Occipital lobe (tissue), 3 donors: ENCODE data around the gene KRTAP13-2. TPM values are rescaled to one million over a fixed set of nuclear protein-coding genes. Genes with fewer than 3 reads are reported as not detected.

ENCODE experiments used
- DNase-seq: peaks from one replicate; lab custom pipeline; 2025; lab: John Stamatoyannopoulos, UW
- small RNA-seq: library from RNA; depleted of rRNA; stranded (forward); fragments of <200 nt; gene quantifications from one replicate; pipeline ENCODE3, GENCODE V24; 2014
- total RNA-seq: library from RNA; depleted of rRNA; stranded (reverse); fragments of >200 nt; gene quantifications from one replicate; pipeline ENCODE4 v1.2.3, GENCODE V29; 2014

The KRTAP13-2 gene
- total RNA-seq, 1 donor from 2014 or later = not detected

DNA sequence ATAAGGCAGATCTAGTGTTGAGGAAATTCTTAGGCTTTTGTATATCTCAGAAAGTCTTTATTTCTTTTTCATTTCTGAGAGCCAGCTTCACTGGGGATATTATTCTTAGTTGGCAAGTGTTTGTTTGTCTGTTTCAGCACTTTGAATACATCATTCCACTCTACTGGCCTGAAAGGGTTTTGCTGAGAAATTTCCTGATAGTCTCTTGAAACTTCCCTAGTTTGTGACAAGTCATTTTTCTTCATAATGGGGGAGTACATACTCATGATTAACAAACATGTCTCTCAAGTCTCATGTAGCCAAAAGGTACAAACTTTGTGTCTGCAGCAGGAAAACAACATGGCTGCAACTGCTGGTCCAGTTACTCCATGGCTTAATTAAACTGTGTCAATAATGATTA is 45.7 kb downstream of the KRTAP13-2 start:
- DNase-seq = no peak

Small RNA genes within 50 kb of the gene (small RNA-seq; reads per million reads assigned to genes)
- not detected for gene KRTAP23-1
- gene MIR4327 = not detected

Other genes with a start within 250 kb of the KRTAP13-2 start
- not detected for gene CLDN17, start 205.5 kb downstream of the KRTAP13-2 start, total RNA-seq
- not detected for gene CLDN8, start 156.2 kb downstream of the KRTAP13-2 start, total RNA-seq
- gene KRTAP24-1, start 89.3 kb downstream of the KRTAP13-2 start, total RNA-seq = not detected
- gene KRTAP25-1, start 82.8 kb downstream of the KRTAP13-2 start, total RNA-seq = not detected
- gene KRTAP26-1, start 52.0 kb downstream of the KRTAP13-2 start, total RNA-seq = not detected
- not detected for gene KRTAP27-1, start 34.6 kb downstream of the KRTAP13-2 start, total RNA-seq
- gene KRTAP23-1, start 23.7 kb downstream of the KRTAP13-2 start, total RNA-seq = not detected
- not detected for gene KRTAP13-1, start 23.8 kb upstream of the KRTAP13-2 start, total RNA-seq
- not detected for gene KRTAP13-3, start 53.7 kb upstream of the KRTAP13-2 start, total RNA-seq
- gene KRTAP13-4, start 57.9 kb upstream of the KRTAP13-2 start, total RNA-seq = not detected
- not detected for gene KRTAP15-1, start 68.0 kb upstream of the KRTAP13-2 start, total RNA-seq
- gene KRTAP19-1, start 108.1 kb upstream of the KRTAP13-2 start, total RNA-seq = not detected
- gene KRTAP19-2, start 115.2 kb upstream of the KRTAP13-2 start, total RNA-seq = not detected
- gene KRTAP19-3, start 119.7 kb upstream of the KRTAP13-2 start, total RNA-seq = not detected
- not detected for gene KRTAP19-4, start 124.9 kb upstream of the KRTAP13-2 start, total RNA-seq
- not detected for gene KRTAP19-5, start 129.9 kb upstream of the KRTAP13-2 start, total RNA-seq
- gene KRTAP19-6, start 169.6 kb upstream of the KRTAP13-2 start, total RNA-seq = not detected
- gene KRTAP19-7, start 189.0 kb upstream of the KRTAP13-2 start, total RNA-seq = not detected
- gene KRTAP22-2, start 218.1 kb upstream of the KRTAP13-2 start, total RNA-seq = not detected
- not detected for gene KRTAP6-3, start 220.2 kb upstream of the KRTAP13-2 start, total RNA-seq
- gene KRTAP6-2, start 226.6 kb upstream of the KRTAP13-2 start, total RNA-seq = not detected
- gene KRTAP22-1, start 228.8 kb upstream of the KRTAP13-2 start, total RNA-seq = not detected
- gene KRTAP6-1, start 241.7 kb upstream of the KRTAP13-2 start, total RNA-seq = not detected
- gene KRTAP20-1, start 244.2 kb upstream of the KRTAP13-2 start, total RNA-seq = not detected
- not detected for gene KRTAP20-4, start 248.4 kb upstream of the KRTAP13-2 start, total RNA-seq